T-helper 1 cell treated with Interleukin-12 subunit alpha and Interleukin-12 subunit beta and Interleukin-4 antibody, amounts not matched to agents 30 ng/mL and 1 ng/mL, for 36 hours (primary cell): Measurements from ENCODE around the gene TGFB1I1. TPM values are rescaled to one million over a fixed set of nuclear protein-coding genes. Genes with fewer than 3 reads are reported as not detected.
"Not testable (repeated sequence)": the region's sequence is repeated elsewhere in the genome, so short reads cannot be mapped to it uniquely, and the experiment has no call there.

ENCODE experiments used
- intact Hi-C: fragments of 100-400 bp; cut with micrococcal nuclease; formaldehyde crosslinking; loops from one replicate; pipeline ENCODE4 v1.15.1; 2024
- total RNA-seq: library from RNA; stranded (reverse); gene quantifications from 2 replicates; pipeline ENCODE4 v1.2.3, GENCODE V29; 2022

Gene TGFB1I1
- total RNA-seq, 1 donor from 2014 or later = 0.56 TPM

GRCh38 chr16:31507929-31508705 lies 36.2 kb downstream of the TGFB1I1 start, which contains the start of gene RUSF1:
TSS of gene RUSF1 (minus strand) at chr16:31508391. CDS start at chr16:31508373, 18 bp downstream.
- intact Hi-C loops = loop anchor here (1.0 to 5.0 kb wide), 6 partner anchors 21 to 436 kb away; partner anchors contain the start of genes ARMC5, ZNF646 and ZNF668

DNA sequence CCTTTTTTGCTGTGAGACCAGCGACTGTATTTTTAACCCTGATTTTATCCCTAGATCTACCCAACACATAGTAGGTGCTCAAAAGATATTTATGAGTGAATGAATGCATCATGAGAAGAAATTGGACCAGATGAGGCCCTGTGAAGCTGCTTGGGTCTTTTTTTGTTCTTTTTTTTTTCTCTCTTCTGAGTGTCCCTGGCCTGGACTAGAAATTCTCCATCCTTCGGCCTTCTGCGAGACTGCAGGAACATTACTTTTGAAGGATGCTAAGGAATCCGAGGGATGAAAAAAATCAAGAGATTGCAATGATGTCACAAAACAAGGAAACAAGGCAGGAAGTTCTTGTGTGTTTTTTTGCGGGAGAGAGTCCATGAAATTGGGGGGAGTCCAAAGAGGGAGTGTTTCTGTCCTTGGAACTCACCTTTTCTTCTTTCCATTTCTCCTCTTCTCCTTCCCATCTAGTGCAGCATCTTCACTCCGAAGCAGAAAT lies 36.8 kb downstream of the TGFB1I1 start:
- intact Hi-C loops = loop anchor here (1.0 to 5.0 kb wide), 6 partner anchors 21 to 436 kb away; partner anchors contain the start of genes ARMC5, ZNF646 and ZNF668

DNA sequence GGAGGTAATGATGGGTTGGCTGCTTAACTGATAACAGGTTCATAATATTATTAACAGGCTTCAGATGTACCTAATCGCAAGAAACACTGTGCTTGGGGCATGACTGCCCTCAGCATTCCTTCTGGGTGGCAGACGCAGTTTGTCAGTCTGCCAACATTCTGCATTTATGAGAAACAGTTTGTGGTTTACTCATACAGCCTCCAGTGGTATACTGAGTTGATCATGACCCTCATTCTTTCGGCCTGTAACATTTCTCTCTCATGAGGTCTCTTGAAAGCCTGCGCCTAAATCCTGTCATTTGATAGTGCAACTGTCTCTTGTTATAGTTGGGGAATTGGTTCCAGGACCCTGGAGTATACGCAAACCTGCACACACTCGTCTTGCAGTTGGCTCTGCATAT lies 41.2 kb downstream of the TGFB1I1 start:
- intact Hi-C loops = no loop called here

- intact Hi-C loops = no loop called here
Observed at GRCh38 chr16:31513884-31514283, 41.9 kb downstream of the TGFB1I1 start.

- intact Hi-C loops = no loop called here
Observed at GRCh38 chr16:31517800-31518402, 45.9 kb downstream of the TGFB1I1 start.

GRCh38 chr16:31519759-31520431 lies 47.9 kb downstream of the TGFB1I1 start:
- intact Hi-C loops = no loop called here

DNA sequence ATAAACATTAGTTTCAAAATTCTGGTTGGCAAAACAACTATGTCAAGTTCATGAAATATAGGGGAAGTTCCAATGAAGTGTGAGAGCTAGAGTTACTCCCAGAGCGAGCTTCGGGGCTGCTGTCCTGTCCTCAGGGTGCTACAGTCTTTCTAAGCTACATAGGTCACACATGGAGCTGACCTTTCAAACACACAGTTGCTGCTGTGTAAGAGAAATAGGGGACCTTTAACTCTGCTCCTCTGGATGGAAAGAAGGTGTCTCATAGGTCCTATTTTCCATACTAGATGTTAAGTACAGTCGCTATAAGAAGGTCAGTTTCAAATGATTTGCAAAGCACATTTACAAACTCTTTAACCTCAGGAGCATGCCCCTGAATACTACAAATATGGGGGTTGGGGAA lies 49.4 kb downstream of the TGFB1I1 start:
- intact Hi-C loops = no loop called here

GRCh38 chr16:31522071-31522470 lies 50.1 kb downstream of the TGFB1I1 start:
- intact Hi-C loops = no loop called here

DNA sequence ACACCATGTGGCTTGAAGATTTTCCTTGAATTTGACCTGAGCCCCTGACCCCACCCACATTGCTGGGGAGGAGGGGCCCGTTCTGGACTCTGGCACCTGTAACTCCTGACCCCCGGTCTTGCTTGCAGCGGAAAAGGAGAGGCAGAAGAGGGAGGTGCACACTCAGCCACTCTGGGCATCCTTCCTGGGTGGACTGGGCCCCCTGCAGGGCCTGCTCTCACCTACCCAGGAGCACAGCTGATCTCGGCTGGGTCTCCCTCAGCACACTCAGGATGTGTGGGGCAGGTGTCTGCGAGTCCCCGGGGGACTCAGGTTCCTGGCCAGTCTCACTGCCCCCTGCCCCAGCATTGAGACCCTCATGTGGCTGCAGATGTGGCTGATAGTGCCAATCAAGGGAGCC lies 51.8 kb downstream of the TGFB1I1 start:
- intact Hi-C loops = not testable (repeated sequence)

DNA sequence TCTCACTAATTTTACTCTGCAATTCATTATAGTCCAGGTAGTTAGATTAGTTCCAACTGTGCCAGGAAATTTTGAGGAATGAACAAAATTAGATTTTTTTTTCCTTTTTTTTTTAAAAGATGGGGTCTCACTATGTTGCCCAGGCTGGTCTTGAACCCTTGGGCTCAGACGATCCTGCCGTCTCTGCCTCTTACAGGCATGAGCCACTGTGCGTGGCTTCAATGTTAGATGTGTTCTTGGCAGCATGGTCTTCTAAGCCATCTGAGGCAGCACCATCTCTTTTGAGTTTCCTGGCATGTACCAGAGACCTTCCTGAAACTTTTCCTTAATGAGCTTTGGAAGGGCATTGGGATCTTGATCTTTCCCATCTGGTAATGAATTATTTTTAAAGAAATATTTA lies 53.2 kb downstream of the TGFB1I1 start:
- intact Hi-C loops = no loop called here

Other genes with a start within 250 kb of the TGFB1I1 start
- gene ITGAM, start 212.2 kb upstream of the TGFB1I1 start, total RNA-seq = 88.2 and 91.3 TPM in 2 replicates
- gene ITGAX, start 117.0 kb upstream of the TGFB1I1 start, total RNA-seq = 137 and 142 TPM in 2 replicates
- 0.07 TPM in 1 of 2 replicates, not detected in the other for gene ITGAD, start 78.8 kb upstream of the TGFB1I1 start, total RNA-seq
- gene COX6A2, start 43.8 kb upstream of the TGFB1I1 start, total RNA-seq = not detected in 2 replicates
- 0.22 and 0.24 TPM in 2 replicates for gene ZNF843, start 29.4 kb upstream of the TGFB1I1 start, total RNA-seq
- 15.2 and 16.0 TPM in 2 replicates for gene ARMC5, start 12.7 kb upstream of the TGFB1I1 start, total RNA-seq
- not detected in 2 replicates for gene SLC5A2, start 11.0 kb downstream of the TGFB1I1 start, total RNA-seq
- gene RUSF1, start 36.2 kb downstream of the TGFB1I1 start, total RNA-seq = 40.0 and 45.7 TPM in 2 replicates
- not detected in 2 replicates for gene AHSP, start 55.7 kb downstream of the TGFB1I1 start, total RNA-seq